GM19452 (cell line): ENCODE results near the gene BMP8A.
"Not testable (repeated sequence)": the region's sequence is repeated elsewhere in the genome, so short reads cannot be mapped to it uniquely, and the experiment has no call there.

Experiments used
- ATAC-seq: cut with Tn5 transposase; IDR thresholded peaks from one replicate; pipeline ENCODE4 v1.9.1; 2021; ENCODE audit not compliant: unreplicated experiment

Gene BMP8A

DNA sequence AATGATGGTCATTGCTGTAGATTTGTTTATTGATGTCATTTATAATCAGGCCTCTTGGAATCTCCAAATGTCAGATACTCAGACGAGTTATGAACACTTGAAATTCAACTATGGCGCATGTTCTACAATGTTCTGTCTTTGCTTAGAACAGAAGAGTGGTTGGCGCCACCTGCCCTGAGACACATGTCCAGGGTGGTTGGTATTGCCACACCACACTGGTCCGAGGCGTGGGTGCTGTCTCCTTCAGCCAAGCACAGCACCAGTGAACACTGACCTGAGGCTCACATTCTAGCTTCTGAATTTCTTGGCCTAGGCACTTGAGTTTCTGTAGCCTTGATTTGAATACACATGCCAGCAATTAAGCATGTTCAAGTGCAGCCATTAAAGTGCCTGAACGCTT lies 10.1 kb upstream of the BMP8A start:
- no peak for ATAC-seq

DNA sequence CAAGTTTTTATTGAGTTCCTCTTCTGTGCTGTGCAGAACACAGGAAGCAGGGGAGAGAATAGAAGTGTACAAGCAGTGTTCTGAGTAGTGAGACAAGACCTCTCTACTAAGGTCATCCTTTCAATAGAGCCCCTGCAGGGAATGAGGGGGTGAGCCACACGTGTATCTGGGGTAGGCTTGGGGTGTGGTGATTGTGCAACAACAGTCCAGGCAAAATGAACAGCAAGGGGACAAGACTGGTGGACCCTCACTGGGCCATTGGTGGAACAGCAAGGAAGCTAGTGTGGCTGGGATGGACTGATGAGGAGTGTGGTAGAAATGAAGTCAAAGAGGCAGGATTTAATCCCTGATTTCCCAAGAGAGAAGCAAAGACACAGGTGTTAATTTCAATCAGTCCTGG lies 8.2 kb upstream of the BMP8A start:
- no peak for ATAC-seq

DNA sequence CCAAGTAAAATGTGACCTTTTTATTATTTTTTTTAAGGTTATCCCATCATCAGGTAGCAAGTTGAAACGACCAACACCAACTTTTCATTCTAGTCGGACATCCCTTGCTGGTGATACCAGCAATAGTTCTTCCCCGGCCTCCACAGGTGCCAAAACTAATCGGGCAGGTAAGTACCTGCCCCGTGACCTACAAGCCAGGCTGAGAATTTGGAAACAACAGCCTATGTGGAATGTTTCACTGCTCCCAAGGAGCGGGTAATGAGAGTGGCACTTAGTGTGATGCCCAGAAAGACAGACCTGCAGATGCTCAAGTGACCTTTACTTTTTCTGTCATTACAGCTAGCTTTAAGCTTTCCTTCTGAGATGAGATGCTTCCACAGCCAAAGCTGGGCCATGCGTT lies 6.9 kb upstream of the BMP8A start:
- no peak for ATAC-seq

DNA sequence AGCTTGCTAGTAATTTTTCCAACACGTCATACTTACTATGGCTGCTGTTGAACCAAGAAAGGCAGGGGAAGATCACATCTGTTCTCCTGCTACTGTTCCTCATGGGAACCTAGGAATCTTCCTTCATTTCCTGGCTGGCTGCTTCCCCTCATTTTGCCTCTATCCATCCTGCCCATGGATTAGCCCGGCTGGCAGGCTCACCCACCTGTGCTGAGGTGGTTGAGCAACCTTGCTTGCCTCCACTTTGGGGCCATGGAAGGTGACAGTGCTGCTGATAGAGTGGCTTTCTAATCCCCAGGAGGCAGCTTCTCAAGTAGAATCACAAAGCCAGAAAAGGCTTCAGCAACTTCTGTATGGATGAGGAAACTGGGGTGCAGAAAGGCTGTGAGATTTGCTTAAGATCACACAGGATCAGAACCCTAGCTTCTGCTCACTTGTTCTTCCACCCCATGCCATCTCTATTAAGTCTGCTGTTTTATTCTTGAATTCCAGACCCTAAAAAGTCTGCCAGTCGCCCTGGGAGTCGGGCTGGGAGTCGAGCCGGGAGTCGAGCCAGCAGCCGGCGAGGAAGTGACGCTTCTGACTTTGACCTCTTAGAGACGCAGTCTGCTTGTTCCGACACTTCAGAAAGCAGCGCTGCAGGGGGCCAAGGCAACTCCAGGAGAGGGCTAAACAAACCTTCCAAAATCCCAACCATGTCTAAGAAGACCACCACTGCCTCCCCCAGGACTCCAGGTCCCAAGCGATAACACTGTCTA lies 6.2 kb upstream of the BMP8A start:
- ATAC-seq = no peak

DNA sequence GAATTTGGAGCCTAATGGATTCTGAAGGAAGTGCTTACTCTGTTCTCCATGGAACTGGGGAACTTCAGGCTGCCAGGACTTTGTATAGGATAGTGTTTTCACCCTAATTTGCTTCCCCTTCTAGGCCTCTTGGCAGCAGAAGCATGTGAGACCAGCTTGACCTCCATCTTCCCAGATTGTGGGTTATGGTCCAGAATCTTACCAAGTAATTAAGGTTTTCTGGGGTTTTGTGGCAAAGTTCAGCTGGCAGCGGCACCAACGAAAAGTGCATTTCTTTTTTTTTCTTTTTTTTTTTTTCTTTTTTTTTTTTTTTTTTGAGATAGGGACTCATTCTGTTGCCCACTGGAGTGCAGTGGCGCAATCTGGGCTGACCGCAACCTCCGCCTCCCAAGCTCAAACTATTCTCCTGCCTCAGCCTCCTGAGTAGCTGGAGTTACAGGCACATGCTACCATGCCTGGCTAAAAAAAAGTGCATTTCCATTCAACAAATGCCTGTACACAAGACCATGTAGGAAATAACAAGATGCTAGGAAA lies 3.4 kb upstream of the BMP8A start:
- no peak for ATAC-seq

DNA sequence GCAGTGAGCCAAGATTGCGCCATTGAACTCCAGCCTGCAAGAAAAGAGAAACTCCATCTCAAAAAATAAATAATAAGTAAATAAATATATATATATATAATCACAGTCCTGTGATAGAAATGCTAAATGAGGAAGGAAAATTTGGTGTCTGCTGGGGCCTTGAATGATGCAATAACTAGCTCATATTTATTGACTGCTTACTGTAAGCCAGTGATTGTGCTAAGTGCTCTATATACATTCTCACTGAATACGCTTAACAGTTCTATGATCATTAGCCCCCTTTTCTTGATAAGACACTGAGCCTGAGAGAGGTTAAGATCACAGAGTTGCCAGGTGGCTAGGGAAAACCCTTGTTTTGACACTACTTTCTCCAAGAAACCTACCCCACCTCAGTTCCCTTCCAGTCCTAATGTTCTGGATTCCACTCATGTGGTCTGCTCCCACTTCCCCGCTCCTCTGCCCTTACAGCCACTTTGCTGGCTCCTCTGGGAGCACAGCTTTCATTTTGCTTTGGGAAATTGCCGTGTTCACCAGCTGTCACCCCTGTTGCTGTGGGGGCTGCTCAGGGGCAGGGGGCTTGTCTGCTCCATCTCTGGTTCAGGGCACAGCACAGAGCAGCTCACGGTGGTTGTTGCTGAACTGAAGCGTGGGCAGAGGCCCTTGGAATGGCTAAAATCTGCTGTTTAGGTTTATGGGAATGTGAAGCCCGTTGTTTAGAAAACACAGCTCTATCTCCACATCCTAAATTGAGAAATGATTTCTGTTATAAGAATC lies 2.5 kb upstream of the BMP8A start:
- ATAC-seq = no peak

DNA sequence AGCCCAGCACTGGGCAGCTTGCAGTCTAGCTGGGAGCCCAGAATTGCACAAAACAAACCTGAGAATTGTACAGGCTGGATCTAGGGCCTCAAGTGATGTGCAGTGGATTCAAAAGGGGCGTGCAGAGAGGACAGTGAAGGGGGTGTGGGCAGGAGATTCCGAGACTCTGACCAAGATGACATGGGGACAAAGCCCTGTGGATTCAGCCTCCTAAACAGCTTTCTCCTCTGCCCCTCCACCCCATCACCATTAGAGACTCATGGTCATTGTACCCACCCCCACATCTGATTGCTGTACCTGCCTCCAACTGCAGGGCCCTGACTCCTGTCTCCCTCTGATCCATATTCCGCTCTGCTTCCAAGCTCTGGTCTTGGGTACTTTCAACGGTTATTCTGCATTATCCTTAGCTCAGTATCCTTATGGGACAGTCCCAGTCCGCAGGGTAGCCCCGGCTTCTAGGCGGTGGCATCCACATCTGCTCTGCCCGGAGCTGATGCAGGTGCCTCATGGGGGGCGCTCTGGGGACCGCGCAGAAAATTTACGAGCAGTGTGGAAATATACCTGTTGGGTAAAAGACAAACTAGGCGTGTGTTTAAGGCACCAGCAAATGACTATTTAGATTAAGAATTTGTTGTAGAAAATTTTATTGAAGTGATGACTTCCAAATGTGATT lies 1.7 kb upstream of the BMP8A start:
- ATAC-seq = no peak

DNA sequence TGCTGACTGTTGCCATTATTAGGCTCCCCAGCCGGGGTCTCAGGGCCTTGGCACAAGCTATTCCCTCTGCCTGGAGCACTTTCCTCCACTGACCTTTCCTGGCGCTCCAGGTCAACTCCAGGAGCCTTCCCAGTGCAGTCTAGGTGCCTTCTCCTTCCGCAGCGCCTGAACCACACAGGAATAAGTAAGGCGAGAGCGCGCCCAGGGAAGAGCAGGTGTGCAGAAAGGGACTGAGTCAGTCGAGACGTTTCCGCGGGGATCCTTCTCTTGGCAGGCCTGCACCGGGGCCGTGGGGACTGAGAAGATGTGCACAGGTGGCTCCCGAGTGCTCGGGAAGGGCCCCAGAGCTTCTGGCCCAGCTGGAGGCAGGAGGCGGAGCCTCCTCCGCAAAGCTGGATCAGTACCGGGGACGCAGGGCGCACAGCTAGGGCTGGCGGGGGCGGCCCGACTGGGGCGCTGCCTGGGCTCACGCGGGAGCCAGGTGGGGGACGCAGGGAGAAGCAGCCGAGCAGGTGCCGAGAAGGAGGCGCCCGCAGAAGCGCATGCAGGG lies 765 bp upstream of the BMP8A start:
- ATAC-seq = no peak

DNA sequence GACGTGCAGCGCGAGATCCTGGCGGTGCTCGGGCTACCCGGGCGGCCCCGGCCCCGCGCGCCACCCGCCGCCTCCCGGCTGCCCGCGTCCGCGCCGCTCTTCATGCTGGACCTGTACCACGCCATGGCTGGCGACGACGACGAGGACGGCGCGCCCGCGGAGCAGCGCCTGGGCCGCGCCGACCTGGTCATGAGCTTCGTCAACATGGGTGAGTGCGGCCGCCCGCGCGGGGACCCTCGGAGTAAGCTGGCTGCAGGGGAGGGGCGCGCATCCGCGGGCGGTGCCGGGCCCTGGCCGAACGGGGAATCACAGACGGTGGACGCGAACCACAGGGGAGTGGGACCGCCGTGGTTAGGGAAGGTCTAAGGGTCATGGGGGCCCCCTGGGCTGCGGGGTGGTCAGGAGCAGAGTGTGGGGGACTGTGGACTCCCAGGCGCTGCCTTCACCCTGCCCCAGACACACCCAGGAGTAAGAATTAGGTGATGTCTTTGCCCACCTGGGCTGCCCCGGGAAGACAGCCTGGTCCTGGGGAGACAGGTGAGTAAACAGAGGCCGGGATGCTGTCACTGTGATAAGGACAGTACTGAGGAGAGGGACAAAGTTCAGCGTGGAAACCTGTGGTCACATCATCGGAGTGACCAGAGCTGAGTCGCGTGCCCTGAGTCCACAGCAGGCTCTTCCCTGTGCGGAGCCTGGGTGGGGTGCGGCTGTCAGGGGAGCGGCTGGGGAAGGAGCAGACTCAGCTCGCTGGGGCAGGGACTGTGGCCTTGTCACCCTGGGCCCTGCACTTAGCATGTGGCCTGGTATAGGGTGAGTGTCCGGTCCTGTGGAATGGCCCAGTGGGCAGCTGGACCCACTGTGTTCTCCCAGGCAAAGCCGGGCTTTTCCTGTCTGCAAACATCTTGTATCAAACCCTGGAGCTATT lies 944 bp downstream of the BMP8A start:
- not testable (repeated sequence) for ATAC-seq

DNA sequence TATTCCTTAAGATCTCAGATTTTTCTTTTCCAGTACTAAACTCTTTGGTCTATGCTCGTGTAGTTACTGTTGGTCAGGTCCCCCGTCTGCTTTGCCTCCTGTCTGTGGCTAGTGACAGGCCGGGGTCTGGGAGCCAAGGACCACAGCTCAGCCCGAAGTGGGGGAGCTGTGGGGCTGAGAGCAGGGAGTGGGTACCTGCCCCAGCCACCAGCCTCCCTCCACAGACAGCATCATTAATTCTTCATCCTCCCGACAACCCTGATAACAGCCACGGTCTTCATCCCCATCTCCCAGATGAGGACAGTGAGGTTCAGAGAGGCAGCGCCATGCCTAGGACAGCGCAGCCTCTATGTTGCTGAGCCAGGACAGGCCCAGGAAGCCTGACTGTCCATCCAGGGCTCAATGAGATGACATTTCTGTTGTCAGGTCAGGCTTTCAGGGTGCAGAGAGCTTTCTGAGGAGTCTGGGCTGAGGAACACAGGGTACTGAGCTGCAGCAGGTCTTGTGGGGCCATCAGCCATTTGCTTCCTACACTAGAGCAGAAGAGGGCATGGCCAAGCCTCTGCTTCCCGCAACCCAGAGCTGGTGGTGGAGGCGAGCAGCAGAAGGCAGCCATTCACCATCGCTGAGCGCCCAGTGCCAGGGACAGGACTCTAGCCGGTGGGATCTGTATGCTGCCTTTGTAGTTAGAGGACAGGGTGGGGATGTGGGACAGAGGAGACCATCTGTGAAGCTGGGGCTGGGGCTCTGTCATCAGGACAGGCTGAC lies 1.8 kb downstream of the BMP8A start:
- ATAC-seq = not testable (repeated sequence)

DNA sequence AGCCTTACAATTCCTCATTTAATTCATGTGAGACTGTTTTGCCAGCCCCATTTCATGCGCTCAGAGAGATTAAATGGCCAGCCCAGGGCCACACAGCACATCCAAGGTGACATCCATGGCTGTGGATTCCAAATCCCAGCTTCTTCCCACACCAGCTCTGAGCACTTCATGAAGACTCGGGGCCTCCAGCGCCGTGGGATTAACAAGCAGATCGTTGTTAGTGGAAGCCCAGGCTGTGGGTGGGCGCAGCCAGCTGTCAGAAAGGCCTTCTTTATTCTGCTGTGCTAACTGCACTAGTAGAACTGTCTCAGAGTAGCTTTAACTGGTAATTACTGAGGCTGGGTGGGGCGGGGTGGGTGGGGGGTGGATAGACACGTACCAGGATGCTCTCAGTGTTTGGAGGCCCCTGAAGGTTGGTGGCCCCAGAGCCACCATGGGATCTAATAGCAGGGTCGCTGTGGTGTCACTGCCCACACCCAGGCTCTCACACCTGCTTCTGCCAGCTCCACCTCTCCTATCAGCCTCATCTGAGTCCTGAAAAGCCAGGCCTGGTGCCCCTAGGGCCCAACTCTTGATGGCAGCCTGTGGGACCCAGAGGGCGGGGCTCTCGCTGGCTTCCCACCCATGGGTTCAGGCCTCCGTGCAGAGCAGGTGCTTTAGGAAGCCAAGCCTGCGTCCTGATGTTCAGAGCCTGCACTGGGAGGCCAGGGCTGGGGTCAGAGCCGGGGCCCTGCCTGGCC lies 3.4 kb downstream of the BMP8A start:
- ATAC-seq = no peak

DNA sequence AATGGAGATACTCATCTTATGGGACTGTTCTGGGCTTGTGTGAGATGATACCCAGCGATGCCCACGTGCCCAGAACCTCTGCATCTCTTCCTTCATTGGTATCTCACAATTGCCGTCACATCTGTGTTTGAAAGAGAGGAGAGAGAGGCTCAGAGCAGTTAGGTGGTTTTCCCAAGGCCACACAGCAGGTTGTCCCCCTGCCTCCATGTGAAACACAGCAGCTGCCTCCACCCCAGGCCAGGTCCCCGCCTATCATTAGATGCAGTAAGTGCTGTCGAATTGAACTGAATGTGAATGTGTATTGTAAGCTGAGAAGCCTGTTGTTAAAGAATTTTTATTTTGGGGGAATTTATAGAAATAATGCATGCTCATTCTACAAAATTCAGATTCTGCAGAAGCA lies 5.1 kb downstream of the BMP8A start:
- ATAC-seq = not testable (repeated sequence)

DNA sequence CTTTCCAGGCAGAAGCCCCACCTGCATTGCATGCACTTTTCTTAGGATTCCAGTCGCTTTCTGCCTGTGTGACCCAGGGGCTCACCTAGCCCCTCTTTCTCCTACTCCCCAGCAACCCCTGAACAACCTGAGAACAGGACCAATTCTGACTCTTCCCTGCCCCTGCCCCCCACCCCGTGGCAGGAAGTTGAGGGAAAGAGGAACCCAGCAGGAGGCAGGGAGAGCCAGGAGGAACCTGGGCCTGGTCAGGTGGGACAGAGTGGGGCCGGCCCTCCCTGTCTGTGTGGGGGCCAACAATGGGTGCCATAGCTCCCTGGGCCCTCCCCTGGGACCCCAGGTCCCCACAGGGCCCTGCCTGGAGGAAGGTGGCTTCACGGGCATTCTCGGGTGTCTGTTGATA lies 6.1 kb downstream of the BMP8A start:
- no peak for ATAC-seq

DNA sequence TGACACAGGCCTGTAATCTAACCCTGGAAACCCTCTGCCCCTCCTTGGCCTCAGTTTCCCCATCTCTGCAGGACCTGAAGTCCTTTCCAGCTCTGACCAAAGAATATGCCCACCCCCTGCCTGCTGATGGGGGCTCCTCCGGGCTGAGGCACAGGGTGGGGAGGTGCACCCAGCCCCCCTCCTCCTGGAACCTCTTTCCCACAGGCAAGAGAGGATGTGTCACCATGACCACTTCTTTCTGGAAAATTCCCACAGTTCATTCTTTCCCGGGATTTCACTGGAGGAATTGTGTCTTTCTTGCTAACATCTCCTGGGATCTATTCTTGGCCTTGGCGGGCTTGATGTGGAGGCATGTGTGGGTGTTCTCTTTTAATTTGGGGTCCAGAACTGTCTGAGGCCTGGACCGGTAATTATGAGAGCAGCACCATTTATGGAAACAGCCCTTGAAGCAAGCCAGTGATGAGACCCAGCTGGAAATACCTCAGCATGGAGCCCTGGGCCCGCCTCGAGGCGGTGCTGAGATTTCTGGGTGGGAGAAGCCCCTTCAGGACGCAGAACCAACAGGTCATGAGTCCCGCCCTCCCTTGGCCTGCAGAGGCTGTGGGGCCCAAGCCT lies 6.8 kb downstream of the BMP8A start:
- ATAC-seq = not testable (repeated sequence)

DNA sequence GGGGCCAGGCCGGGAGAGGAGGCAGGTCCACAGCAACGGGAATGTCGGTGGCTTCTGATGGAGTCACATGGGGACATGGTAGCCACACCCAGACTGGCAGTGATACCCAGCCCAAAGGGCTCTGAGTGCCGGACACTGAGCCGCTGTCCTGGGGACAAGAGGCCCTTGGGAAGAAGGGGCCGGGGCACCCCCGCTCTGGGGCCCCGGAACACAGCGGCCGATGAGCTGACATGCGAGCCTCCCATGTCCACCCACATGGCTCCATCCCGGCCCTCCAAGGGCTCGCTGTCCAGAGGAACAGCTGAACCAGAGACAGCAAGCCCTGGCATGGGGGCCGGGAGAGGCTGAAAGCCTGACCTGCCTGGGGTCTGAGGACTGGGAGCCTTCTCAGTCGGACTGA lies 7.4 kb downstream of the BMP8A start:
- not testable (repeated sequence) for ATAC-seq

DNA sequence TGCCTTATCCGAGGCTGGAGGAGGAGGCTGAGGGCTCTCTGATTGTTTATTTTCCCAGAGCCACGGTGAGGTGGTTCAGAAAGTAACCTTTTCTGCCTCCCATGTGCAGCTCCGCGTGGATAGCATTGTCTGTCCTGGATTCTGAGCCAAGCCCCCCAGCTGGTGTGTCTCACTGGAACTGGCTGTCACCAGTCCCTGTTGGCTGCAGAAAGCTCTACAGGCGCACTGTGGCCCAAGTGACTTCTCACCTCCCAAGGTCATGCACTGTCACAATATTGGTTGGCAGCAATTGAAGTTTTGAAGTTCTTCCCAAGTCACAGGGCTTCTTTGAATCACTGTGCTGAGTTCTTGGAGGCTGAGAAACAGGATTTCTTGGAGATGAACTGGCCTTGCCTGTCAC lies 8.2 kb downstream of the BMP8A start:
- no peak for ATAC-seq

DNA sequence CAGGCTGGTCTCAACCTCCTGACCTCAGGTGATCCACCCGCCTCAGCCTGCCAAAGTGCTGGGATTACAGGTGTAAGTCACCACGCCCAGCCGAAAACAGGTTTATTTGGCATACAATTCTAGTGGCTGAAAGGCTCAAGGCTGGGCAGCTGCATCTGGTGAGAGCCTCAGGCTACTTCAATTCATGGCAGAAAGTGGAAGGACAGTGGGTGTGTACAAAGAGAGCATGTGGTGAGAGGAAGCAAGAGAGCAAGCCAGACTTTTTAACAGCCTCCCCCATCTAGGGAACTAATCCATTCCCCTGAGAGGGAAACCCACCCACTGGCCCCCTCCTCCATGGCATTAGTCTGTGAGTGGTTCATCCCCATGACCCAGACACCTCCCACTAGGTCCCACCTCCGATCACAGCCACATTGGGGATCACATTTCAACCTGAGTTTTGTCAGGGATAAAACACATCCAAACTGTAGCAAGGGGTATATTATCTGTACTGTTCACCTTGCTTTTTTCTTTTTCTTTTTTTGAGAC lies 9.5 kb downstream of the BMP8A start:
- ATAC-seq = no peak

DNA sequence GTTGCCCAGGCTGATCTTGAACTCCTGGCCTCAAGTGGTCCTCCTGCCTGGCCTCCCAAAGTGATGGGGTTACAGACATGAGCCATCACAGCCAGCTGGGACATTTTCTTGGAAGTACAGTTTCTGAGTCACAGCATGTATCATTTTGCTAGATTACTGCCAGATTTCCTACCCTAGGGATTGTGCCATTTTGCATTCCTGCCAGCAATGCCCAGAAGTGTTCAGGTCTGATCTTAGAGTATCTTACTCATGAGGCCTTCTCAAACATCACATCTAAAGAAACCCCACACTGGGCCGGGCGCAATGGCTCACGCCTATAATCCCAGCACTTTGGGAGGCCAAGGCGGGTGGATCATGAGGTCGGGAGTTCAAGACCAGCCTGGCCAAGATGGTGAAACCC lies 10.2 kb downstream of the BMP8A start:
- no peak for ATAC-seq
